MCF 10A (cell line): ENCODE data around the gene ADPRHL1. TPM values are rescaled to one million over a fixed set of nuclear protein-coding genes. Genes with fewer than 3 reads are reported as not detected.

ENCODE experiments used
- BruUV-seq: library from RNA; stranded (reverse); fragments of 400-500 nt; replicated peaks from 2 replicates; lab custom pipeline; 2021; lab: Mats Ljungman, UMichigan
- CTCF ChIA-PET: fragments of 300-600 bp; sonication (Branson Sonifier 250); formaldehyde crosslinking; extraction: SDS; loops from one replicate; lab custom pipeline; 2021; ENCODE audit warnings: antibody characterized with exemption, inconsistent platforms; lab: Yijun Ruan, JAX
- POLR2A ChIA-PET: fragments of 300-600, 350-650 bp; sonication (Branson Sonifier 250); formaldehyde crosslinking; extraction: SDS; loops from one replicate; lab custom pipeline; 2020; ENCODE audit warnings: antibody characterized with exemption, inconsistent platforms; lab: Yijun Ruan, JAX
- DNase-seq: peaks from one replicate; pipeline ENCODE4 v3.0.0-alpha.2; 2018; ENCODE audit not compliant: unreplicated experiment
- H3K27ac Mint-ChIP-seq: one replicate; pipeline ENCODE4 v1.8.0; 2022; ENCODE audit warnings: mild to moderate bottlenecking, low read depth, mixed read lengths; ENCODE audit not compliant: unreplicated experiment
- H3K27me3 Mint-ChIP-seq: one replicate; pipeline ENCODE4 v1.8.0; 2022; ENCODE audit warnings: mixed read lengths; ENCODE audit not compliant: insufficient read depth, unreplicated experiment
- H3K36me3 Mint-ChIP-seq: one replicate; pipeline ENCODE4 v1.8.0; 2022; ENCODE audit warnings: mild to moderate bottlenecking, moderate library complexity, mixed read lengths; ENCODE audit not compliant: insufficient read depth, unreplicated experiment
- H3K4me1 Mint-ChIP-seq: one replicate; pipeline ENCODE4 v1.8.0; 2022; ENCODE audit warnings: mixed read lengths; ENCODE audit not compliant: insufficient read depth, unreplicated experiment
- H3K4me3 Mint-ChIP-seq: one replicate; pipeline ENCODE4 v1.8.0; 2022; ENCODE audit warnings: mild to moderate bottlenecking, moderate library complexity, mixed read lengths; ENCODE audit not compliant: unreplicated experiment
- H3K9me3 Mint-ChIP-seq: one replicate; pipeline ENCODE4 v1.8.0; 2022; ENCODE audit warnings: mixed read lengths; ENCODE audit not compliant: unreplicated experiment
- intact Hi-C: fragments of 100-400 bp; cut with micrococcal nuclease; formaldehyde crosslinking; loops from 2 replicates; pipeline ENCODE4 v1.14.1; 2022
- total RNA-seq: library from RNA; stranded (reverse); gene quantifications from 2 replicates; pipeline ENCODE4 v1.2.3, GENCODE V29; 2022
- TF ChIP-seq, protein P1 (sequence below): fragments of 200-600 bp; IDR thresholded peaks from one replicate; pipeline ENCODE4 v1.8.0; 2022; ENCODE audit warnings: antibody characterized with exemption, mild to moderate bottlenecking; ENCODE audit not compliant: unreplicated experiment

The ADPRHL1 gene
- total RNA-seq, 1 experiment from 2014 or later = 2.6 TPM

DNA sequence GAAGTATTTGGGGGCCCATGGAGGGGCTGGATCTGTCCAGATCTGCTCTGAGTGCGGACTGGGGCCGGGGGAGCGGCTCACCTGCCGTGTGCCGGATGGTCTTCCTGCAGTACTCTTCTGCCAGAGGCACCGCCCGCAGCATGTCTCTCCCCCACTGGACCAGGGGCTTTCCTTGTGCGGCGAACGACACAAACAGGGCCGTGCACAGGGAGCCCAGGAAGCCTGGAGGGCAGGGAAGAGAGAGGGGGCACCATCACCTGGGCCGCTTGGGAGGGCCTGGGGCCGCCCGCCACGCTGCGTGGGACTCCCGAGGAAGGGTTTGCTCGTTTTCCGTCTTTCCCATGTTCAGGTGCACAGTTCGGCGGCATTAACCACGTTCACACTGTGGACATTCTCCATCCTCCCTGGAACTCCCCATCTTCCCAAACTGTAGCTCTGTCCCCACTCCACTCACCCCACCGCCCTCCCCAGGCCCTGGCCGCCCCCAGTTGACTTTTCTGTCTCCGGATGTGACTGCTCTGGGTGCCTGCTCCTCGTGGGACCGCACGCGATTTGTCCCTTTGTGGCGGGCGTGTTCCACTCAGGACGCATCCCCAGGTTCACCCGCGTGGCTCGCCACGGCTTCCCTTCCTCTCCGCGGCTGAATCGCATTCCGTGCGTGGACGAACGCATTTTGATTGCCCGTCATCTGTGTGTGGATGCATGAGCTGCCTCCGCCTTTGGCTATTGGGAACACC lies 24.2 kb downstream of the ADPRHL1 start:
- intact Hi-C loops = no loop called here

DNA sequence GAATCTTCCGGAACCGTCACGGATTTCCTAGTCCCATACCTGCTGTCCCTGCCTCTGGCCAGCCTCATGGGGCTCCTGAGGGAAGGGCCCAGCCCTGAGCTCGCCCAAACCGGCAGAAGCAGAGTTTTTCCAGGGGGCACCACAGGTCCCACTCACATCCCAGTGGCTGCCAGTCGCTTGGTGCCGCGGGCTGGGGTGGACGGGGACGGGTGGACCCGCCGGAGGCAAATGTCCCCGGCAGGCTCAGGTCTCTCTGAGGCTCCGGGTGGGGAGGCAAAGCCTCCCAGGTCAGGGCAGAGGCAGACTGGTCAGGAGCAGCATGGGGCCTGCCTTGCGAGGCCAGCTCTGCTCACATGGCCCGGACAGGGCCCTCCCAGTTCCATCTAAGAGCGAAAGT lies 24.8 kb downstream of the ADPRHL1 start:
- BruUV-seq = no TSS peak
- Mint-ChIP-seq H3K27me3 (no peaks in the 10 kb centered on the region), H3K27ac (no peak overlapping the region), H3K9me3 (no peaks in the 10 kb centered on the region), H3K36me3 (no peaks in the 10 kb centered on the region), H3K4me3 (no peak overlapping the region), H3K4me1 (peaks cover 6% of the 10 kb centered on the region)
- CTCF ChIA-PET = interaction anchor here (0.7 kb wide), 1 partner anchor 59 kb away, joined by 3 read pairs; no protein-coding TSS in a partner anchor
- intact Hi-C loops = no loop called here
- POLR2A ChIA-PET = interaction anchor here (0.7 kb wide), 1 partner anchor 329 kb away, joined by 3 read pairs; no protein-coding TSS in a partner anchor
- TF ChIP-seq, protein P1, sequence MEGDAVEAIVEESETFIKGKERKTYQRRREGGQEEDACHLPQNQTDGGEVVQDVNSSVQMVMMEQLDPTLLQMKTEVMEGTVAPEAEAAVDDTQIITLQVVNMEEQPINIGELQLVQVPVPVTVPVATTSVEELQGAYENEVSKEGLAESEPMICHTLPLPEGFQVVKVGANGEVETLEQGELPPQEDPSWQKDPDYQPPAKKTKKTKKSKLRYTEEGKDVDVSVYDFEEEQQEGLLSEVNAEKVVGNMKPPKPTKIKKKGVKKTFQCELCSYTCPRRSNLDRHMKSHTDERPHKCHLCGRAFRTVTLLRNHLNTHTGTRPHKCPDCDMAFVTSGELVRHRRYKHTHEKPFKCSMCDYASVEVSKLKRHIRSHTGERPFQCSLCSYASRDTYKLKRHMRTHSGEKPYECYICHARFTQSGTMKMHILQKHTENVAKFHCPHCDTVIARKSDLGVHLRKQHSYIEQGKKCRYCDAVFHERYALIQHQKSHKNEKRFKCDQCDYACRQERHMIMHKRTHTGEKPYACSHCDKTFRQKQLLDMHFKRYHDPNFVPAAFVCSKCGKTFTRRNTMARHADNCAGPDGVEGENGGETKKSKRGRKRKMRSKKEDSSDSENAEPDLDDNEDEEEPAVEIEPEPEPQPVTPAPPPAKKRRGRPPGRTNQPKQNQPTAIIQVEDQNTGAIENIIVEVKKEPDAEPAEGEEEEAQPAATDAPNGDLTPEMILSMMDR = no peak
- DNase-seq = no peak

More for the DNA sequence above, 24.2 kb downstream of the ADPRHL1 start:
- Mint-ChIP-seq H3K4me1 (peaks cover 6% of the 10 kb centered on the region), H3K36me3 (no peaks in the 10 kb centered on the region), H3K9me3 (no peaks in the 10 kb centered on the region), H3K4me3 (no peak overlapping the region), H3K27me3 (no peaks in the 10 kb centered on the region), H3K27ac (no peak overlapping the region)
- no TSS peak for BruUV-seq
- ChIA-PET CTCF (interaction anchor here (0.7 kb wide), 1 partner anchor 59 kb away, joined by 3 read pairs; no protein-coding TSS in a partner anchor), POLR2A (interaction anchor here (0.9 kb wide), 1 partner anchor 22 kb away, joined by 3 read pairs; no protein-coding TSS in a partner anchor)
- TF ChIP-seq, protein P1 = no peak
- no peak for DNase-seq

DNA sequence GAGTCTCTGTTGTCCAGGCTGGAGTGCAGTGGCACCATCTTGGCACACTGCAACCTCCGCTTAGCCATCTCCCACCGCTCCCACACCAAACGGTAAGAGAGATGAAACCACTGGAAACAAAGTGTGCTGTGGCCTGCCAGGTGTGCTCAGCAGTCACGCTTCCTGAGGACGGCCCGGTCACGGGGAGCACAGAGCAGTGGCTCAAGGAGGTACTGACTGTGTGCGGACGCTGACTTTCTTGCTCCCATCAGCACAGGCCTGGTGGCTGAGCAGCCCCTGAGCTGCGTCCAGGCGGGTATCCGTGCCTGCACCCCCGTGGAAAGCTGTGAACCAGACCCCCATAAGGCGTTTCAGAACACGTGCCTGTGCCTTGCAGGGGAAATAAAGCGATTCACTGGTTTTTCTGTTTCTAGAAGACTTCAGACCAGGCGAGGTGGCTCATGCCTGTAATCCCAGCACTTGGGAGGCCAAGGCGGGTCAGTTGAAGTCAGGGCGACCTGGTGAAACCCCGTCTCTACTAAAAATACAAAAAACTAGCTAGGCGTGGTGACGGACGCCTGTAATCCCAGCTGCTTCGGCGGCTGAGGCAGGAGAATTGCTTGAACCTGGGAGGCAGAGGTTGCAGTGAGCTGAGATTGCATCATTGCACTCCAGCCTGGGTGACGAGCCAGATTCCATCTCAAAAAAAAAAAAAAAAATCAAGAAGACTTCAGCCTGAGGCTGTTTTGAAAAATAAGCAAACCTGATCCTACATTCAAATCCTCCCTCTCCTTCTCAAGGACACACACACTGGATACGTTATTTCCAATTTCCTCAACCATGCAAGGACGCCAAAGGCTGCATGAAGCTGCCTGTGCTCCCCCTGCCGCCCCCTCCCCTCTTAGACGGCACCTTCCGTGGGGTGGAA lies 25.5 kb downstream of the ADPRHL1 start:
- Mint-ChIP-seq H3K27me3 (no peaks in the 10 kb centered on the region), H3K4me3 (no peak overlapping the region), H3K36me3 (no peaks in the 10 kb centered on the region), H3K9me3 (no peaks in the 10 kb centered on the region), H3K27ac (no peak overlapping the region), H3K4me1 (peaks cover 6% of the 10 kb centered on the region)
- DNase-seq = peak; percentile 42
- BruUV-seq = no TSS peak
- TF ChIP-seq, protein P1 = no peak
- intact Hi-C loops = no loop called here
- ChIA-PET CTCF (interaction anchor here (0.7 to 1.5 kb wide), 2 partner anchors 34 to 60 kb away, joined by 3 to 5 read pairs; no protein-coding TSS in a partner anchor), POLR2A (interaction anchor here (0.7 kb wide), 1 partner anchor 329 kb away, joined by 3 read pairs; no protein-coding TSS in a partner anchor)

DNA sequence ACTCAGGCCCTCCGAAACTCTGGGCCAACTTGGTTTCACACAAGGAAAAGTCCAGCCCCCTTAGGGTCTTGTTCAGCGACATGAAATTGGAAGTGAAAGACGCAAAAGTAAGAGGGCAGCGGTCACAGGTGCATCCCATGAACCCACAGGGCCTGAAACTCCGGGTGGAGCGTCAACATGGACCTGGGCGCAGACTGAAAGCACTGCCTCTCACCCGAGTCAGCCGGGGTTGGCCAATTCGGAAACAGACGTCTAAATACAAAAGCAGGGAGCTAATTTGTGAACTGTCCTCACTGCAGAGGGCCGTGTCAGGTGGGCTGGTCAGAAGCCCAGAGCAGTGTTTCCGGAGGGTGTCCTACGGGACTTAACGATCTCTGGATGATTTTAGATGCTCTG lies 26.7 kb downstream of the ADPRHL1 start:
- ChIA-PET POLR2A (no interaction called here), CTCF (interaction anchor here (0.6 to 1.5 kb wide), 2 partner anchors 32 to 142 kb away, joined by 3 to 5 read pairs; no protein-coding TSS in a partner anchor)
- BruUV-seq = no TSS peak
- DNase-seq = no peak
- no peaks in the 10 kb centered on the region for H3K36me3 Mint-ChIP-seq
- H3K9me3 Mint-ChIP-seq = no peaks in the 10 kb centered on the region
- no peaks in the 10 kb centered on the region for H3K27me3 Mint-ChIP-seq
- intact Hi-C loops = no loop called here
- H3K27ac Mint-ChIP-seq = no peak overlapping the region
- H3K4me3 Mint-ChIP-seq = no peak overlapping the region
- H3K4me1 Mint-ChIP-seq = peaks cover 6% of the 10 kb centered on the region
- TF ChIP-seq, protein P1 = no peak
